ENCODE data around the gene PITPNC1. TPM values are rescaled to one million over a fixed set of nuclear protein-coding genes. Genes with fewer than 3 reads are reported as not detected.
"Not testable (repeated sequence)": the region's sequence is repeated elsewhere in the genome, so short reads cannot be mapped to it uniquely, and the experiment has no call there.

PITPNC1 gene
- total RNA-seq, 1 donor from 2014 or later, result 47.1 TPM

DNA sequence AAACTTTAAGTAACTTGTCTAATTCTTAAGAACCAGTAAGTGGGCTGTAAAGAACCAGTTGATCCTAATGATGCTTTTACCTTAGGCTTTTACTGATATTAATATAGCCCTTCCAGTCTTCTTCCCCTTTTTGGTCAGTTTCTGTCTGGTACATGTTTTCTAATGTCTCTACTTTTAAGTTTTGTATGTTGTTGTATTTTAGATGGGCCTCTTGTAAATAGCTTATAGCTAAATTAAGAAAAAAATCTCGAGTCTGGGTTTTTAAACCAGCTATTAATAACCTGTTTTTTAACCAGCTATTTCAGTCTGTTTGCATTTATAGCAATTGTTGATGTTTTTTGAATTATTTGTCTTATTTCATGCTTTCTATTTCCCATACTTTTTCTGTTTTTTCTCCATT is 79.0 kb downstream of the PITPNC1 start:
- DNase-seq (ENCODE audit: low spot score), result no peak

DNA sequence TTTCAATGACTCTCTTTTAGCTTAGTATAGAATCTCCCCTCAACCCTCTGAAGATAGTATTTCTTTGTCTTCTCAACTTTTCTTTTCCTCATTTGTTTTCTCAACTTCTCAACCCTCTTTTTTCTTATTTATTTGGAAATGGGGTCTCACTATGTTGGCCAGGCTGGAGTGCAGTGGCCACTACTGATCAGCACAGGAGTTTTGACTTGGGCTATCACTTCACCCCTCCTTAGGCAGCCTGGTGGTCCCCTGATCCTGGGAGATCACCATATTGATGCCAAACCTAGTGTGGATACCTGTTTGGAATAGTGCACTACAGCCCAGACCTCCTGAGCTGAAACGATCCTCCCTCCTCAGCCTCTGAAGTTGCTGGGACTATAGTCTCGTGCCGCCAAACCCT is 79.8 kb downstream of the PITPNC1 start:
- peak; percentile 16 for DNase-seq (ENCODE audit: low spot score)

DNA sequence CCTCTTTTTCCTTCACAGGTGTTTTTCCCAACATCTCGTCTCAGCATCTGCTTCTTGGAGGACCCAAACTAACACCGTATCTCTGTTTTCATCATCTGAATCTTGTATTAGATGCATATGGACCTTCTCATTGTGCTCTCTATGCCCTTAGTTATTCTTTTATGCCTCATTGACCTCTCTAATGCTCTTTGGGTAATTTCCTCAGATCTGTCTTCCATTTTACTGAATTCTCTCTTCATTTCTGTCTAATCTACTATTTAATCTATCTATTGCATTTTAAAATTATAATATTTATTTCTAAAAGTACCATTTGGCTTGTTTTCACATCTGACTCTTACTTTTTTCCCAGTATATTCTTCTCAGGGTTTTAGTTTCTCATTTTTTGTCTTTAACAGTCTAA is 81.1 kb downstream of the PITPNC1 start:
- no peak for DNase-seq (ENCODE audit: low spot score)

DNA sequence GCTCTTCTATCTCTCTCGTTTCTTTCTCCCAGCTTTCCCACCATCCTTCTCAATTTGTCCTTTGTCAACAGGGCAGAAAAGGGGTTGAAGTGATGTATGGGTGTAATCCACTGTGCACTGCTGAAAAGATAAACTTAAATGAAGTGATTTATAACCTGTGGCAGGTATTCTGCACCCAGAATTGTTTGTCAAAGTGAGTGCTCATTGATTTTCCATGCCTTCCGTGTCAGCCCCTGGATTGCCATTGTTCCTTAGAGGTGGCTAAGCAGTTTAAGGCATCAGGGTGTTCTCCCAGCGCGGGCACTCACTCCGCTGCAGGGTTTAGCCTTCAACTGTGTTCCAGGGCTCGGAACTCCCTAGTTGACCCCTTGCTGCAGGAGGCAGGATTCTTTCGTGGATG is 82.9 kb downstream of the PITPNC1 start:
- DNase-seq (ENCODE audit: low spot score), result no peak

DNA sequence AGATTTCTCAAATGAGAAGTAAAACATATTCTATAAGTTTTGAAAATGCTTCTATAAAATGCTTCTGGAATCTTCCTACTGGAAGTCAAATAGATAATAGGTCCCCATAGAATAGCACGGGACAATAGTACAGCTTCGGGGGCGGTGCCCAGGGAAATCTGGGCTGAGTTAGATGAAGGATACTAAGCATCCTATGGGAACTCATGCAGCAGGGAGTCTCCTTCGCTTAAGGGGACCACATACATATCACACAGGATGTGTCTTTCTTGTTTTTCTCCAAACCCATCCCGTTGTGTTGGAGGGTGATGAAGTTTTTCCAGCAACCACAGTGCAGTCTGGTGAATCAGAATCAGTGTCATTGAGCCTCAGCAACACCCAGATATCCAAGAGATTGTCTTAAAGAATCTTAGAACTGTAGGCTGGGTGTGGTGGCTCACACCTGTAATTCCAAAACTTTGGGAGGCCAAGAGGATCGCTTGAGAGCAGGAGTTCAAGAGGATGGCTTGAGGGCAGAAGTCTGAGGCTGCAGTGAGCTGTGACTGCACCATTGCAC is 84.2 kb downstream of the PITPNC1 start:
- no peak for DNase-seq (ENCODE audit: low spot score)

DNA sequence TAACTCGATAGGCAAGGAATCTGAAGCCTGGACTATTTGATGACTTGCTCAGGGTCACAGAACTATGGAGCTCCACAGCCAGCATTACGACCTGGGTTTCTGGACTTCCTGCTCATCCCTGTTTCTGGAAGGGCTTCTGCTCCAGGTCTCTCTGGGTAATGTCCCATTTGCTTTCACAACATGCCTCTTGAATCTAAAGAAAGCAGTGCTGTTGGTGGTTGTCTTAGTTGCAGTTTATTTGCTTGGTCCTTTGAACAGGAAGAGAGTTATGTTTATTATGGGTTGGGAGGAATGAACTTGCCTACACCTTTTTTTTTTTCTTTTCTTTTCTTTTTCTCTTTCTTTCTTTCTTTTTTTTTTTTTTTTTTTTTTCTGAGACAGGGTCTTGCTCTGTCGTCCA is 84.8 kb downstream of the PITPNC1 start:
- DNase-seq (ENCODE audit: low spot score), result no peak

DNA sequence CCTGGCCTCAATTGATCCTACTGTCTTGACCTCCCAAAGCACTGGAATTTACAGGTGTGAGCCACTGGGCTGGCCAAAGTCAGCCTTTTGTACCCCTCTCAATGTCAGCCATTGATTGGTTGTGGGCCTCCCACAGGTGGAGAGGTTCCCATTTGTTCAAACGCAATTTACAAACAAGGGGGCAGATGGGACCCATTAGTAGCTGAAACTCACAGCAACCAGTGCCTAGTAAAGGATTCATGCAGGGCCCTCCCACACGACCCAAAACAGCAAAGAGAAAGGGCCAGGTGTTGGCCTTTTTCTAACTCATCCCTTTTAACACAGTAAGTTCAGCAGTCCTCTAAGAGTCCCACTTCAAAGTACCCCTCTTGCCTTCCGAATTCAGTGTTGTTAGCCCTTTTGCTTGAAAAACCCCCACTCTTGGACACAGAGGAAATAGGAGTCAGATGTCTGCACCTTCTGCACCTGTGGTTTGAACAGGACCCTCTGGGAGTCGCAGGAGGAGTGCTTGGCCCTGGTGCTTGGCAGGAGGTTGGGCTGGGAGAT is 89.2 kb downstream of the PITPNC1 start:
- DNase-seq (ENCODE audit: low spot score), result peak; percentile 41

DNA sequence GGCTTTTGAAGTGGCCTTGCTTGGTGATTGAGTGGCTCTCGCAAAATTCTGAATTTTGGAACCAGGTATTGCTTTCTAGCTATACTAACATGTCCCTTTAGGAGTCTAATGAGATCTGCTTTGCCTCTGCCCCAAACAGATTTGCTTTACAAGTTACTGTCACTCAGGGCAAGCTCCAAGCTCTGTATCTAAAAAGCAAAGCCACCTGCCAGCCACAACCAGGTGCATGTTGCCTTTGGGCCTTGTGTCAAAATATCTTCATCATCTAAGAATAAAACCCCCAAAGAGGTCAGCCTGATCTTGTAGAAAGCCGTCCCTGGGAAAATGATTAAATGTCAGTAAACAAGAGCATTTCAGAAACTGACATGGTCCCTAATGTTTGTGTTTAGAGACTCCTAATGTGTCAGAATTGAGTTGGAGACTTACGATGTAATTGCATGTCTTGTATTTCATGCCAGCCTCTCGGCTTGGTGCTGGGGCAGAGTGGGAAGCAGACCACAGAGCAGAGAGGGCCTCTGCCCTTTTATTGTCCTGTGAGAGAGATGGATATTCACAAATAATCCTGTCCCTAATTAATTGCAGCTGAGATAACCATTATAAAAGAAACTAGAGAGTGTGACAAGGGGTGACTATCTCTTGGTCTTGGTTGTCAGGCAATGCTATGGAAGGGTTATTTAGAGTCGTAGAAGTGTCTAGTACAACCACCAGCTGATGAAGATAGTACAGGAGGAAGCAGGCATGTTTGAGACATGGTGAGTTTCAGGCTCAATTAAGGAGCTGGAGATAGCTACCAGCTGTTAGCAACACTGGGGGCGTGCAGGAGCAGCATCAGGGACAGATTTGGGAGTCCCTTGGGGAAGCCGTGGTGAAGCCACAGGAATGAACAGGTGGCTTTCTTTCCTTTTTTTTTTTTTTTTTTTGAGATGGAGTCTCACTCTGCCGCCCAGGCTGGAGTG is 90.7 kb downstream of the PITPNC1 start:
- peak; percentile 47 for DNase-seq (ENCODE audit: low spot score)

DNA sequence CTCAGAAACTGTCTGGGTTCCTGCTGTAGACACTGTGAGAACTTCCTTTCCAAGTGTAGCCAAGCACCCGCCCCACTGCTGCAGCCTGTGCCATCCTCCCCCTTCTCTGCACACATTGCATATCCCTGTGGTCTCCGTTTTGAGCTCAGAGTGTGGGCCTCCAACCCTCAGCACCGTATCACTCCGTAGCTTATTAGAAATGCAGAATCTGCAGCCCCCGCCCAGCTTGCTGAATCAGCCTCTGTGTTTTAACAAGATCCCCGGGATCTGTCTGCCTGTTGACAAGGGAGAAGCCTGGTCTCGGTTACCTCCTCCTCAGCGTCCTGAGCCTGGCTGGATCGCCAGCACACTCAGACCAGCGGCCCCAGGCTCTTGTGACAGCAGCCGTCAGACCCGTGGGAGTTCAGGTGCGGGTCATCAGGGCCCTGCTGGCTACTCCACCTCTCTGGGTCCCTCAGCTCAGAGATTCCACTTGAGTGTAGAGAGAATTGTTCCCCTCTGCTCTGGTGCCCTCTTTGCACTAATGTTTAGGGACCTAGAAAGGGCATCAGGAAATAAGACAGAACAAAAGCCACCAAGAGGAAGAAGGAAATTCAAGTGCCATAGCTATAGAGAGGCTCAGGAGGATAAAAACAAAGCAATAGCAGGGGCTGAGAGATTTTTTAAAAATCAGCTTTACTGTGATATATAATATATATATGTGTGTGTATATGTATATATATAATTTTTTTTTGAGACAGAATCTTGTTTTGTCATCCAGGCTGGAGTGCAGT is 92.3 kb downstream of the PITPNC1 start:
- DNase-seq (ENCODE audit: low spot score), result peak; percentile 78

DNA sequence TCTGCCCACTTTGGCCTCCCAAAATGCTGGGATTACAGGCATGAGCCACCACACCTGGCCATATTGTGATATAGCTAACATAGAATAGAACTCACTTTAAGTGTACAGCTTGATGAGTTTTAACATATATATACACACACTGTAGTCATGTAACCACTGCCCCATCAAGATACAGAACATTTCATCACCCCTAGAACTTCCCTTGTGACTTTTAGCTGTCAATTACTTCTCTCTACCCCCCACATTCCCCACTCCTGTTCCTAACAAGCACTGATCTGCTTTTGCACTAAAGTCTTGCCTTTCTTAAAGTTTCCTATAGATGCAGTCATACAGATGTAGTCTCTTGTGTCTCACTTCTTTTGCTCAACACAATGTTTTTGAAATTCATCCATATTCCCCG is 93.1 kb downstream of the PITPNC1 start:
- no peak for DNase-seq (ENCODE audit: low spot score)

DNA sequence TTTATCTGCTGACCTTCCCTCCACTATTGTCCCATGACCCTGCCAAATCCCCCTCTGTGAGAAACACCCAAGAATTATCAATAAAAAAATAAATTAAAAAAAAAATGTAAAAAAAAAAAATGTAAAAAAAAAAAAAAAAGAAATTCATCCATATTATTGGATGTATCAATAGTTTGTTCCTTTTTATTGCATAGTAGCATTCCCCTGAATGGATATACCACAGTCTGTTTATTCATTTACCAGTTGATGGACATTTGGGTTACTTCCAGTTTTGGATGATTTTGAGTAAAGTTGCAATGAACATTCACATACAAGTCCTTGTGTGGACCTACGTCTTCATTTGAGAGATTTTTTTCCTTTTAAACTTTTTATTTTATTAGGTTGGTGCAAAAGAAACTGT is 94.0 kb downstream of the PITPNC1 start:
- no peak for DNase-seq (ENCODE audit: low spot score)

DNA sequence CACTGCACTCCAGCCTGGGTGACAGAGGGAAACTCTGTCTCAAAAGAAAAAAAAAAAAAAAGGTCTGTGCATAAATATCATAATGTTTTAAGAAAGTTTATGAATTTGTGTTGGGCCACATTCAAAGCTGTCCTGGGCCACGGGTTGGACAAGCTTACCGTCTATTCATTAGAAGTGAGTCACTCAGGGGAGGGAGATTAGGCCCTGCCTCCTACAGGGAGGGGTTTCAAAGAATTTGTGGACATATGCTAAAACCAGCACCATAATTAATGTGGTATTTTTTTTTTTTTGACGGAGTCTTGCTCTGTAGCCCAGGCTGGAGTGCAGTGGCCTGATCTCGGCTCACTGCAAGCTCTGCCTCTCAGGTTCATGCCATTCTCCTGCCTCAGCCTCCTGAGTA is 95.5 kb downstream of the PITPNC1 start:
- peak; percentile 45 for DNase-seq (ENCODE audit: low spot score)

DNA sequence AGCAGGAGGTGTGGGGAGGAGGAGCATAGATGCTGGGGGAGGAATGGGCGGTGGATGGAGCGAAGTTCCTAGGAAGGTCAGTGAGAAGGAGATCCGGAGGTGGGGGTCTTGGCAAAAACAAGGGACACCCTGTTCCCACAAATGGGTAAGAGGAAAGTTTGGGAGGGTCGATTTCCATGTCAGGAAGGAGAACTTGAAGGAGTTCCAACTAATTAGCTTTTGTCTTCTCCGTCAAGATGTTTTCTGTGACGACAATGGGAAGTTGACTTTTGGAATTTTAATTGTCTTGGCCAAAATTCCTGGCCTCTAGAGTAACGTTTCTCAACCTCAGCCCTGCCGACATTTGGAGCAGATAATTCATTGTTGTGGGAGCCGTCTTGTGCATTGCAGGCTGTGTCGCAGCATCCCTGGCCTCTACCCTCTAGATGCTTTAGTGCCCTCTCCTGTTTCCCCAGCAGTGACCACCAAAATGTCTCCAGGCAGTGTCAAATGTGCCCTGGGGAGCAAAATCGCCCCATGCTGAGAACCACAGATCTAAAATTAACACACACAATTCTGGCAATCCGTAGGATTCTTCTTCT is 97.1 kb downstream of the PITPNC1 start:
- DNase-seq (ENCODE audit: low spot score), result peak; percentile 14

DNA sequence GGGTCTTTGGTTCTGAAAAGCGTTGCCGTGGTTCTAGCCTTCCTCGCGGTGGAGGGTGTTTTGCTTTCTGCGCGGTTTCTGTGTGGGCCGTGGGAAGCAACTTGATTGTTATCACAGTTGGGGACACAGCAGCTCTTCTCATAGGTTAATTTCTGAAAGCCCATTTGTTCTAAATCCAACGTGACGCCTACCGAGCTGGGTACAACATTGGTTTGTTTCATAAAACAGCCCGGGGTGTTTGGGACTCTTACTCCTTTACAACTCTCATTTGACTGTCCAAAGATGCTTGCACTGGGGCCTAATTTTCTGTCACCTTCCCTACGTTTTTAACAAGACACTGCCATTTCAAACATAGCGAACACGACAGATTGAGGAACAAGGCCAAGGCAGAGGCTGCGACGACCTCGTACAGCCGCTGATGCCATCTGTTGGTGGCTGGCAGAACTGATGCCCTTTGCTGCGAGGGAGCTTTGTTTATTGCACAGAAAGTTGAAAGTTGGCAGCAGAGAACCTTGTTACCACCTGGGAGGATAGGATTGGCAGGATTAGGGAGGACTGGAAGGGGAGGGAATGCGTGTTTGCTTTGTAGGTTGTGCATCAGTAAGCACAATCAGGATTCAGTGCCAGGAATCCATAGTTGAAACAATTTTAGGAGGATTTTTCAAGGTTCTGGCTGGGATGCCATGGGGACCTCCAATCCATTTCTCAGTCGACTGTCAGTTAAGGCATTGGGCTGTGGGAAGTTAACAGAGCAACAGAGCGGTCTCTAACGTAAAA is 98.3 kb downstream of the PITPNC1 start:
- DNase-seq (ENCODE audit: low spot score), result peak; percentile 90

DNA sequence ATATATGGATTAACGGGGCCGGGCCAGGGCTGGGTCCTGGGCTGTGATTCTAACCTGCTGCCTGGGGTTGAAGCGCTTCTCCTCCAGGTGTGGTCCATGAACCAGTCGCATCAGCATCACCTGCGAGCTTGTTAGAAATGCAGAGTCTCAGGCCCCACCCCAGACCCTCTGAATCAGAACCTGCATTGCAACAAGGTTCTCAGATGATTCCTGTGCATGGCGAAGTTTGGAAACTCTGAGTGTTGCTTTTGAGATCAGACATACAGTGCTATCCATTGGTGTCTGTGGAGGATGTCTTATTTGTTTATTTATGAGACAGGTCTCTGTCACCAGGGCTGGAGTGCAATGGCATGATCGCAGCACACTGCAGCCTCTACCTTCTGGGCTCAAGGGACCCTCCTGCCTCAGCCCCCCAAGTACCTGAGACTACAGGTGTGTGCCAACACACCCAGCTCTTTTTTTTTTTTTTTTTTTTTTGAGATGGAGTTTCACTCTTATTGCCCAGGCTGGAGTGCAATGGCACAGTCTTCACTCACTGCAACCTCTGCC is 99.8 kb downstream of the PITPNC1 start:
- no peak for DNase-seq (ENCODE audit: low spot score)

DNA sequence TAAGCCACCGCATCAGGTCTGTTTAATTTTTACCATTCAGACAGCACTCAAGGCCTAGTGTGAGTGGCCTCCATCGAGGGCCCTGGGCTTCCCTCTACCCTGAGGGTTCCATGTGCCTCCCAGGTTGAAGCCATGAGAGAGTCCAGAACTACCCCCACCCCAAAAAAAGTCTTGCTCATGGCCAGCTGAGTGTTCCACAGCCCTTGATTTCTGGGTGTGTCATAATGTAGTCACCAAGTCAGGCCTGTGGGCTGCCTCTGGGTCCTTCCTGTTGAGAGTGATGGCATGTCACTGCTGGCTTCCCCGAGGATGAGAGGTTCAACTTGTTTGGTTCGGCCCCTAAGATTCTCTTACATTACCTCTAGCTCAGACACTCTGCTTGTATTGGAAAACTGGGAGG is 100.6 kb downstream of the PITPNC1 start:
- DNase-seq (ENCODE audit: low spot score), result no peak

DNA sequence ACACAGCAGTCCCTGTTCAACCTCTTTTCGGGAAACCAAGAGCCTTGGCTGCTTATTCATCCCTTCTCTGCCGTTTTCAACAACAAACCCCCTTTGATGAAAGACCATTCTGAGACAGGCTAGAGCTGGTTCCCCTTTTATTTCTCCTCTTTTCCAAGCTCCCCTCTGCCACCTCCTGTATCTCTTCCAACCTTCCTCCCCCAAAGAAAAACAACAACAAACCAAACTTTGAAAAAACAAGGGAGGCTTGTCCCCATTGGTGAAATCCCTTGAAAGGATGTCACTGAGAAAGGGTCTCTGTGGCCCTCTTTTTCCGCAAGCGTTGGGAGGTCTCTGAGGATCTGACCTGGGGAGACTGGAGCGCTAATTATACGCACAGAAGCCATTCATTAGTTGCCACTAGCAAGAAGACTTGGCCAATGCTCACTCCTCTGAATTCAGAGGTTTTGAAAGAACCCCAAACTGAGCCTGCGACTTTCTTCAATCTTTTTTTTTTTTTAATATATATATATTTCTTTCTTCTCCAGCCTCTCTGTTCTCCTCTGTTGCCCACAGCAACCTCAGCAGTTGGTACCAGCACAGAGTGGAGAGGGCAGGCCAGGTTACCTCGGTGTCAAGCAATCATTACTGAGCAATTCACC is 101.4 kb downstream of the PITPNC1 start:
- no peak for DNase-seq (ENCODE audit: low spot score)

DNA sequence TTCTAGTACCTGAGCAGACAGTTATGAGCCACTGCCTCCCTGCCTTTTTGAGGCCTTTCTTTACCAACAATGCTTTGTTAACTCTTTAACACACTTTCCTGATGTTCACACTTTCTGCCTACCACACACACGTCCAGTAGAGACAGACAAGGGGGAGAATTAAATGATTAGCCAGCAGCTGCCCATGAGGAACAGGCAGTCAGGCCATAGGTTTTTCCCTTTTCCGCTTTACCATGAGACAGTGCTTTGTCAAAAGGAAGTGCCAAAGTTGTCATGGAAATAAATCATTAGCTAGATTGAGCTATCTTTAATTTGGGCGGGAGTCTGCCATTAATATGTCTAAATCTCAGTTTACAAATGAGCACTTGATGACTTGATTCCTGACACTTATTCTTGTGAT is 102.1 kb downstream of the PITPNC1 start:
- no peak for DNase-seq (ENCODE audit: low spot score)

DNA sequence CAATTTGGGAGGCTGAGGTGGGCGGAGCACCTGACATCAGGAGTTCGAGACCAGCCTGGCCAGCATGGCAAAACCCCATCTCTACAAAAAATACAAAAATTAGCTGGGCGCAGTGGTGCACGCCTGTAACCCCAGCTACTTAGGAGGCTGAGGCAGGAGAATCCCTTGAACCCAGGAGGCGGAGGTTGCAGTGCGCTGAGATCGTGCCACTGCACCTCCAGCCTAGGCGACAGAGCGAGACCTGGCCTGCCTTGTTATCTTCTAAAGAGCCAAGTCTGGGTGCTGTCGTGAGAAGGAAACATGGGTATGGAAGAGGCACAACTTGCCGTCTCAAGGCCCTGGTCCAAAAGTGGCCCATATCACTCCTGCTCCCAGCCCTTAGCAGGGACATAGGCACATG is 103.9 kb downstream of the PITPNC1 start:
- not testable (repeated sequence) for DNase-seq (ENCODE audit: low spot score)

DNA sequence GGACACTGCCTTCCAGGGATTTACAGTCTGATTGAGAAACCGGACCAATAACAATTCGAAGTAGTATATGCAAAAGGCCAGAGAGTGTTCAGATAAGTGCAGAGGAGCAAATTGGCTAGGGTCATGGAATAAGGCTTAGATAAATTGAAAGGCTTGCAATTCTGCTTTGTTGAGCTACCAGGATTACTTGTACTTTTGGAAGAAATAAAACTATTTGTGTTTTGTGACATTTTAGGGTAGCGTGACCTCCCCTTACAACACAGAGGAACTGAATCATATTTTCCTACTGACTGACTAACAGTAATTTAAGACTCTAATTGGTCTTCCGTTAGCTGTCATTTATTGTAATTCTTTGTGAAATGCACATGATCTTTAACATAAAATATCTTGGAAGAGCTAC is 104.7 kb downstream of the PITPNC1 start:
- no peak for DNase-seq (ENCODE audit: low spot score)

All from mesenteric fat pad (tissue), 1 donor.